ENCODE measurements around the gene MCAM.

Gene MCAM

GRCh38 chr11:119345685-119346084, 28.8 kb upstream of the MCAM start:
- DNase-seq (ENCODE audit: low spot score), result no peak

GRCh38 chr11:119344291-119345010, 27.5 kb upstream of the MCAM start:
- DNase-seq (ENCODE audit: low spot score), result no peak

GRCh38 chr11:119343726-119344125, 26.8 kb upstream of the MCAM start:
- DNase-seq (ENCODE audit: low spot score), result no peak

GRCh38 chr11:119342362-119343130, 25.6 kb upstream of the MCAM start:
- no peak for DNase-seq (ENCODE audit: low spot score)

- no peak for DNase-seq (ENCODE audit: low spot score)
Observed at GRCh38 chr11:119342023-119342300, 25.0 kb upstream of the MCAM start.

GRCh38 chr11:119341222-119342022, 24.5 kb upstream of the MCAM start:
- no peak for DNase-seq (ENCODE audit: low spot score)

- no peak for DNase-seq (ENCODE audit: low spot score)
Observed at GRCh38 chr11:119340335-119341221, 23.6 kb upstream of the MCAM start, which contains the start of gene C1QTNF5. TSS of gene C1QTNF5 (minus strand) at chr11:119340883. CDS start at chr11:119340397, 486 bp downstream.

GRCh38 chr11:119339589-119340334, 22.8 kb upstream of the MCAM start:
- peak; percentile 61 for DNase-seq (ENCODE audit: low spot score)

GRCh38 chr11:119338965-119339588, 22.1 kb upstream of the MCAM start:
- peak; percentile 55 for DNase-seq (ENCODE audit: low spot score)

GRCh38 chr11:119338318-119338890, 21.5 kb upstream of the MCAM start:
- peak; percentile 88 for DNase-seq (ENCODE audit: low spot score)

- DNase-seq (ENCODE audit: low spot score), result peak; percentile 76
Observed at GRCh38 chr11:119337581-119338317, 20.8 kb upstream of the MCAM start.

GRCh38 chr11:119336744-119337469, 20.0 kb upstream of the MCAM start:
- DNase-seq (ENCODE audit: low spot score), result no peak

- no peak for DNase-seq (ENCODE audit: low spot score)
Observed at GRCh38 chr11:119335655-119336543, 19.0 kb upstream of the MCAM start.

- no peak for DNase-seq (ENCODE audit: low spot score)
Observed at GRCh38 chr11:119335091-119335654, 18.2 kb upstream of the MCAM start.

GRCh38 chr11:119334174-119334930, 17.4 kb upstream of the MCAM start, which contains the start of gene RNF26:
TSS of gene RNF26 (plus strand) at chr11:119334527. CDS start at chr11:119335123, 596 bp downstream.
- peak; percentile 99 for DNase-seq (ENCODE audit: low spot score)

GRCh38 chr11:119332111-119332765, 15.3 kb upstream of the MCAM start:
- no peak for DNase-seq (ENCODE audit: low spot score)

All from cerebellar cortex (tissue), 1 donor.